Sigmoid colon (tissue), 7 donors: ENCODE data around the gene TRAF4. TPM values are rescaled to one million over a fixed set of nuclear protein-coding genes. Genes with fewer than 3 reads are reported as not detected.

Experiments
- DNase-seq: peaks from one replicate; pipeline ENCODE4 v3.0.0-alpha.2; 2019
- H3K27ac ChIP-seq, 4 donors: fragments of 200-600 bp; sonication (generic); one replicate each; pipeline ENCODE4 v1.5.1; 2016 to 2019; ENCODE audit warnings: mild to moderate bottlenecking in 1 of 4
- H3K27me3 ChIP-seq, 3 donors: fragments of 200-600 bp; sonication (generic); one replicate each; pipeline ENCODE4 v1.5.1; 2019; ENCODE audit warnings: mild to moderate bottlenecking in 1 of 3
- H3K36me3 ChIP-seq, 4 donors: fragments of 200-600 bp; sonication (generic); one replicate each; pipeline ENCODE4 v1.5.1; 2016 to 2019
- H3K4me1 ChIP-seq, 4 donors: fragments of 200-600 bp; sonication (generic); one replicate each; pipeline ENCODE4 v1.5.1; 2017 to 2019
- H3K4me3 ChIP-seq, 4 donors: fragments of 200-600 bp; sonication (generic); one replicate each; pipeline ENCODE4 v1.5.1; 2017 to 2019; ENCODE audit warnings: mild to moderate bottlenecking in 2 of 4, moderate library complexity in 1 of 4
- H3K9me3 ChIP-seq, 4 donors: fragments of 200-600 bp in 3 of 4; sonication (generic) in 3 of 4; one replicate each; pipeline versions ENCODE4 v1.5.1 to v1.6.1; 2013 to 2019
- CTCF ChIP-seq, 4 experiments: fragments of 450-650 bp in 3 of 4; fragments of 200-600 bp in 1 of 4; IDR thresholded peaks; one replicate each; pipeline ENCODE4 v1.5.1; 2016 to 2019; ENCODE audit warnings: antibody characterized with exemption in 4 of 4, mild to moderate bottlenecking in 3 of 4, moderate library complexity in 2 of 4
- EP300 ChIP-seq, 4 donors: sonication (generic); formaldehyde crosslinking; IDR thresholded peaks; one replicate each; pipeline ENCODE4 v1.6.1; 2017; ENCODE audit warnings: antibody characterized with exemption in 4 of 4
- POLR2A ChIP-seq, 2 donors: fragments of 450-650 bp; IDR thresholded peaks; one replicate each; pipeline ENCODE4 v1.6.1; 2016; ENCODE audit warnings: antibody characterized with exemption in 2 of 2, mild to moderate bottlenecking in 2 of 2, moderate library complexity in 2 of 2
- POLR2AphosphoS5 ChIP-seq, 4 donors: sonication (generic); formaldehyde crosslinking; IDR thresholded peaks; one replicate each; pipeline ENCODE4 v1.6.1; 2017; ENCODE audit warnings: antibody characterized with exemption in 4 of 4
- WGBS, 2 donors: extraction: QIAGEN DNeasy Blood & Tissue Kit; methylation state at CpG; one replicate each; pipeline ENCODE4 v1.1.7; 2013; 5-methylcytosine and 5-hydroxymethylcytosine counted together
- intact Hi-C: fragments of 100-400 bp; cut with DNase I; formaldehyde crosslinking; loops from one replicate; pipeline ENCODE4 v1.15.1; 2023
- polyA plus RNA-seq, 3 donors: library from polyadenylated mRNA; stranded (reverse); fragments of 200-250 nt; gene quantifications; one replicate each; pipeline ENCODE4 v1.2.3, GENCODE V29; 2013
- total RNA-seq, 4 donors: library from RNA; depleted of rRNA; stranded (reverse); fragments of >200 nt; gene quantifications; one replicate each; pipeline ENCODE4 v1.1.0, GENCODE V29; 2016
- donor health status: healthy with polysubstance abuse.
- donor health status: Bipolar disorder and iron deficiency.
- donor health status: healthy.

Gene TRAF4
- total and polyA plus RNA-seq, 7 donors, result 3.9 to 94.1 (median 11.6) TPM

DNA sequence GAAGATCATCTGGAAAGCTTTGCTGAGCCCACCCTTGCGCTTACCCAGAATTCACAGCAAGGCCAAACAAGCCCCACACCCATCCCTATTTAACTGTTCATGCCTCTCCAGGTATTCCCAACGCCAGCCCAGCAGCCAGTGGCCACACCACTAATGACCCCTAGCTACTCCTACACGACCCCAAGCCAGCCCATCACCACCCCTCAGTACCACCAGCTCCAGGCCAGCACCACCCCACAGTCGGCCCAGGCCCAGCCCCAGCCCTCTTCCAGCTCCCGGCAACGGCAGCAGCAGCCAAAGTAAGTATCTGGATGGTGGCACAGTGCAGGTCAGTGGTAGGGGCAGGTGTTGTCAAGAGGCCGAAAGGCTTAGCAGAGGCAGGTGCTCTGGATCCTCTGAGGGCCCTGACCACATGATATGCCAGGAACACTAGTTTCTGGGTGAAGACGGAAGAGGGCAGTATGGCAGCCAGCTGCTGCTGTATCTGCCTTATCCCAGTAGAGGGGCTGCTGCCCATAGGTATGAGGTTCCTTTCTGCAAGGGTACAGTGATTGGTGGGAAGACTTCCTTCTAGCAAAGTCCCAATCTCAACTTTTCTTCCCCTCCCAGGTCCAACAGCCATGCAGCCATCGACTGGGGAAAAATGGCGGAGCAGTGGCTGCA is 42.9 kb upstream of the TRAF4 start:
- TF ChIP-seq POLR2AphosphoS5 (IDR thresholded peaks at IDR 0.05) (no peak), CTCF (IDR thresholded peaks at IDR 0.05) (no peak), POLR2A (IDR thresholded peaks at IDR 0.05) (no peak), EP300 (IDR thresholded peaks at IDR 0.05) (no peak)
- H3K27ac ChIP-seq, result no peak overlapping the region
- no peak for DNase-seq
- no peaks in the 10 kb centered on the region for H3K27me3 ChIP-seq
- no peaks in the 10 kb centered on the region for H3K9me3 ChIP-seq
- intact Hi-C loops, result no loop called here
- no peak overlapping the region for H3K4me3 ChIP-seq
- peaks cover 57 to 81% (median 67%) of the 10 kb centered on the region in 4 donors for H3K36me3 ChIP-seq
- 94 to 95% methylated on average over 10 of the region's 10 CpGs for WGBS, 2 donors
- no peaks in the 10 kb centered on the region for H3K4me1 ChIP-seq

DNA sequence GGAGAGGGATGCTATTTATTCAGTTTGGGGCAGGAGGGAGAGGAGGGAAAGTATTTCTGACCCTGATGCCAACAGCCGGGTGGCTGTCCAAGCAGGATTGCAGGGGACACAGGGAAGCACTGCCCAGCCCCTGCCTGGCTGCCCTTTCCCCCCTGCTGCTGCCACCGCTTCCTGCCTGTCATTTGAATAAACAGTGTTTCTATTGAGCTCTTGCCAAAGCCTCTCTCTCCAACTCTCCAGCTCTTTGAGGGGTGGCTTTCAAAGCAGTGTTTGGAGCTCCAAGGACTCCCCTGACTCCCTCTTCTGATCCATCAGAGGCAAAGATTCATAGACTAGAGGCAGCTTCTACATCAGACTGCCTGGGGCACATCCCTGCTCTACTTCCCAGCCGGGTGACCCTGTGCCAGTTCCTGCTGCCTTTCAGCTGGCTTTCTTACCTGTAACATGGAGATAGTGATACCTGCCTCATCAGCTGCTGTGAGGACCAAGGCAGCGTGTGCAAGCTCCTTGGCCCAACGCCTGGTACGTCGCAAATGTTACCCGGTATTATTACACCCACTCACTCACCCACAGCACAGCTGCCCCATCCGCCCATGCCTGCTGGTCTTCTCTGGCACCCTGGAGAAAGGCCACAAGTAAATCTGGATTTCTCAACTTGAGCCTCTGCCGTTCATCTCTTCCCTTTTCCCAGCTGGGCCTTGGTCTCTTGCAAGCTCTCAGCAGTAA is 41.6 kb upstream of the TRAF4 start:
- DNase-seq, result no peak
- H3K27ac ChIP-seq, result no peak overlapping the region
- intact Hi-C loops, result no loop called here
- no peaks in the 10 kb centered on the region for H3K4me1 ChIP-seq
- H3K9me3 ChIP-seq, result no peaks in the 10 kb centered on the region
- H3K27me3 ChIP-seq, result no peaks in the 10 kb centered on the region
- H3K36me3 ChIP-seq, result peaks cover 47 to 69% (median 56%) of the 10 kb centered on the region in 4 donors
- TF ChIP-seq CTCF (IDR thresholded peaks at IDR 0.05) (no peak), POLR2AphosphoS5 (IDR thresholded peaks at IDR 0.05) (no peak), EP300 (IDR thresholded peaks at IDR 0.05) (no peak), POLR2A (IDR thresholded peaks at IDR 0.05) (no peak)
- 77 to 85% methylated on average over 10 of the region's 10 CpGs for WGBS, 2 donors
- no peak overlapping the region for H3K4me3 ChIP-seq

- TF ChIP-seq CTCF (IDR thresholded peaks at IDR 0.05) (no peak), EP300 (IDR thresholded peaks at IDR 0.05) (no peak), POLR2A (IDR thresholded peaks at IDR 0.05) (no peak), POLR2AphosphoS5 (IDR thresholded peaks at IDR 0.05) (no peak)
- no peak overlapping the region for H3K27ac ChIP-seq
- 75 to 86% methylated on average over 3 of the region's 3 CpGs for WGBS, 2 donors
- intact Hi-C loops, result no loop called here
- no peaks in the 10 kb centered on the region for H3K9me3 ChIP-seq
- peaks cover 41 to 63% (median 50%) of the 10 kb centered on the region in 4 donors for H3K36me3 ChIP-seq
- no peak for DNase-seq
- H3K4me3 ChIP-seq, result no peak overlapping the region
- no peaks in the 10 kb centered on the region for H3K4me1 ChIP-seq
- H3K27me3 ChIP-seq, result no peaks in the 10 kb centered on the region
These were observed 41.1 kb upstream of the TRAF4 start for GRCh38 chr17:28702752-28703150.

DNA sequence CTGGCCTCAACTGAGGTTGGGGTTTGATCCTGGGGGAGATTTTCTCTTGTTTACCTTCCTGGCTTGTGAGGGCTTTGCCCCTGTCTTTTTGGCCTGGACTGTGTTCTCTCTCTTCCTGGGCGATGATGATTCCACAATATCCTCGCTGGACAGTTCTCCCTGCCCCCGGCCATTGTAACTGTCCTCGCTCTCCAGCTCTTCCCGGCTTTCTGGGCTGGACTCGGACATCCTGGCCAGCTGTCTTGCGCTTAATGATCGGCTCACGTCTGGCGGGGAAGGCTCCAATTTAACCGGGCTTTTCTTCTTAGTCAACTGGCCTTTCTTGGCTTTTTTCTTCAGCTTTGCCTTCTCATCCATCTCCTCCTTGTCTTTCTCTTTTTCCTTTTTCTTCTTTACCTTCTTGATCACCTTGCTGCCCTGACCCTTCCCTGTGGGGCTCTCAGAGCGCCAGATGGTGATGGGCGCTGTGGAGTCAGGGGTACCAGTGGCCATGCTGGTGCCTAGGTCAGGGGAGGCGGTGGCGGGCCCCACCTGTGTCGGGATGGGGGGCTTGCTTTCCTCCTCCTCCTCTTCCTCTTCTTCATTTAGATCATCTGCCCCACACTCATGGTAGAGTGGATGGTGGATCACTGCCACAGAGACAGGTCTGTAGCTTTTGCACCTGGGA is 40.1 kb upstream of the TRAF4 start:
- DNase-seq, result no peak
- H3K27ac ChIP-seq, result no peak overlapping the region
- no peaks in the 10 kb centered on the region for H3K9me3 ChIP-seq
- intact Hi-C loops, result no loop called here
- no peaks in the 10 kb centered on the region for H3K27me3 ChIP-seq
- H3K36me3 ChIP-seq, result peaks cover 32 to 54% (median 41%) of the 10 kb centered on the region in 4 donors
- no peak overlapping the region for H3K4me3 ChIP-seq
- H3K4me1 ChIP-seq, result no peaks in the 10 kb centered on the region
- TF ChIP-seq CTCF (IDR thresholded peaks at IDR 0.05), result no peak
- TF ChIP-seq POLR2A (IDR thresholded peaks at IDR 0.05), result no peak
- TF ChIP-seq EP300 (IDR thresholded peaks at IDR 0.05), result no peak
- no peak for TF ChIP-seq POLR2AphosphoS5 (IDR thresholded peaks at IDR 0.05)
- 86 to 90% methylated on average over 16 of the region's 16 CpGs for WGBS, 2 donors
